NCI-H2171 treated with DMSO at 0.1 percent for 48 hours (cell line): ENCODE measurements around the gene ERGIC1.

Experiments
- DNase-seq: peaks from one replicate; lab custom pipeline; 2025; lab: John Stamatoyannopoulos, UW

Gene ERGIC1

GRCh38 chr5:172983542-172984243 lies 149.6 kb downstream of the ERGIC1 start, which contains the start of gene ATP6V0E1:
ATP6V0E1 (plus strand) TSS chr5:172983771; CDS start chr5:172983861, 90 bp downstream.
- DNase-seq: peak; percentile 79

- DNase-seq: peak; percentile 53
These were observed 150.3 kb downstream of the ERGIC1 start for GRCh38 chr5:172984244-172984953.

GRCh38 chr5:172985596-172985995 lies 151.5 kb downstream of the ERGIC1 start:
- DNase-seq: no peak

- no peak for DNase-seq
These were observed 154.2 kb downstream of the ERGIC1 start for GRCh38 chr5:172988276-172988675.

- DNase-seq: no peak
These were observed 156.7 kb downstream of the ERGIC1 start for GRCh38 chr5:172990776-172991175.

GRCh38 chr5:172994405-172994804 lies 160.4 kb downstream of the ERGIC1 start:
- no peak for DNase-seq

- no peak for DNase-seq
These were observed 165.4 kb downstream of the ERGIC1 start for GRCh38 chr5:172999372-172999973.

- no peak for DNase-seq
These were observed 165.9 kb downstream of the ERGIC1 start for GRCh38 chr5:172999974-173000373.

- DNase-seq: no peak
These were observed 167.3 kb downstream of the ERGIC1 start for GRCh38 chr5:173001229-173001841.
